Activated T-cell treated with anti-CD3 and anti-CD28 coated beads for 4 hours (primary cell): ENCODE results near the gene BRPF1.
A peak's percentile ranks its signal among the peaks of the same experiment; 100 is the strongest.

Source experiments
- DNase-seq: peaks from one replicate; pipeline ENCODE4 v3.0.0-alpha.2; 2020

The BRPF1 gene

DNA sequence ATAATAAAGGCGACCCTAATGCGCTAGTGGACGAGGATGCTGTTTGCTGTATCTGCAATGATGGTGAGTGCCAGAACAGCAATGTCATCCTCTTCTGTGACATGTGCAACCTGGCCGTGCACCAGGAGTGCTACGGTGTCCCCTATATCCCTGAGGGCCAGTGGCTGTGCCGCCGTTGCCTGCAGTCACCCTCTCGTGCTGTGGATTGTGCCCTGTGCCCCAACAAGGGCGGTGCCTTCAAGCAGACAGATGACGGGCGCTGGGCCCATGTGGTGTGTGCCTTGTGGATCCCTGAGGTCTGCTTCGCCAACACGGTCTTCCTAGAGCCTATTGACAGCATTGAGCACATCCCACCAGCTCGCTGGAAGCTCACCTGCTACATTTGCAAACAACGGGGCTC is 7.6 kb downstream of the BRPF1 start:
- no peak for DNase-seq

DNA sequence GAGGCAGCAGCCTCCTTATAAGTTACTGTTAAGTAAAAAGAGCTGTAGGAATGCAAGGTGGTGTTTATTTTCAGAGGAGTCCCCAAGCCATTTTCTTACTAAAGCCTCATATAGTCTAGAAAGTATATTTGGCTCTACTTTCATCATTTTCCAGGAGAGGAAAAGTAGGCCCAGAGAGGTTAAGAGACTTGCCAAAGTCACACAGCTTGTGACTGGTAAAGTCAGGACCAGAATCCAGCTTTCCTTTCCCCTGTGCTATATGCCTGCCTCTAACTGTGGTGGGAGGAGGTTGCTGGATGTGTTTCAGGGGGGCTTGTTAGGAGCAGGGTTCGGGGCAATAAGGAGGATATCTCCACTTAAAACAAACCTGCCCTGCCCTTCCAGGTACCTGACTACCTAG is 11.0 kb downstream of the BRPF1 start:
- DNase-seq = no peak

DNA sequence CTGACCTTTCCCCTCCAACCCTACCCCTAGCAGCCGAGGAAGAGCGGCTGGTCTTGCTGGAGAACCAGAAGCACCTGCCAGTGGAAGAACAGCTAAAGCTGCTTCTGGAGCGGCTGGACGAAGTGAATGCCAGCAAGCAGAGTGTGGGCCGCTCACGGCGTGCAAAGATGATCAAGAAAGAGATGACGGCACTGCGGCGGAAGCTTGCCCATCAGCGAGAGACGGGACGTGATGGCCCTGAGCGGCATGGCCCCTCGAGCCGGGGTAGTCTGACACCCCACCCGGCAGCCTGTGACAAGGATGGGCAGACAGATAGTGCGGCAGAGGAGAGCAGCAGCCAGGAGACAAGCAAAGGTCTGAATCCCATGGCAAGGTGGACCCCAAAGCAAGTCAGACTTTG is 12.0 kb downstream of the BRPF1 start:
- DNase-seq = no peak

DNA sequence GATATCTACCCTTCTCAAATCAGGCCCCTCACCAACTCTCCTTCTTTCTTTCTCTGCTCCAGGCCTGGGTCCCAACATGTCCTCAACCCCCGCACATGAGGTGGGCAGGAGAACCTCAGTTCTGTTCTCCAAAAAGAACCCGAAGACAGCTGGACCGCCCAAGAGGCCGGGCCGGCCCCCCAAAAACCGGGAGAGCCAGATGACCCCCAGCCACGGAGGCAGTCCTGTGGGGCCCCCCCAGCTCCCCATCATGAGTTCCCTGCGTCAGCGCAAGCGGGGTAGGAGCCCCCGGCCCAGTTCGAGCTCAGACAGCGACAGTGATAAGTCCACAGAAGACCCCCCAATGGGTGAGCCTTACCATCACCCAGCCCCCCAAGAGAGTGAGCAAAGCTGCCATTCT is 12.6 kb downstream of the BRPF1 start:
- no peak for DNase-seq

DNA sequence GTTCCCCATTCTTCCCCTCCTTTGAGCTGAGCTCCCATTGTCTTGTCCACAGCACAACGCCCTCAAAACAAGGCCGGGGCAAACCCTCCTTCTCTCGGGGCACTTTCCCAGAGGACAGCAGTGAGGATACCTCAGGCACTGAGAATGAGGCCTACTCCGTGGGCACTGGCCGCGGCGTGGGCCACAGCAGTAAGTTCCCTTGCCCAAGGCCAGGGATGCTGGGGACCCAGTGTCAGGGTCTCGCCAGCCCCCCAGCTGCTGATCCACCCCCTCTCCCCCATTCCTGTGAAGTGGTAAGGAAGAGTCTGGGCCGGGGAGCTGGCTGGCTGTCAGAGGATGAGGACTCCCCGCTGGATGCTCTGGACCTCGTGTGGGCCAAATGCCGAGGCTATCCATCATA is 14.0 kb downstream of the BRPF1 start:
- no peak for DNase-seq

DNA sequence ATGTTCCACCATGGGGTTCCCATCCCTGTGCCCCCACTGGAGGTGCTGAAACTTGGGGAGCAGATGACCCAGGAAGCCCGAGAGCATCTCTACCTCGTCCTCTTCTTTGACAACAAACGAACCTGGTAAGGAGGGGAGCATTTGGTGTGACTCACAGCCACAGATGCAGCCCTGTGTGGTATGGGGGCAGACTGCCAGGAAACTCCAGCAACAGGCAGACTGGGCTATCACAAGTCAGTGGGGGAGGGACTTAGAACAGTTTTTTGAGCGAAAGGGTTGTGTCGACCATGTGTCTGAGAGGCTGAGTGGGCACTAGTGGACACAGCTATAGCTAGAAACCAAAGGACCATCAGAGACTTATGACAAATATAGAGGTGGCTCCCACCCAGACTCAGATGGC is 14.8 kb downstream of the BRPF1 start:
- DNase-seq = no peak

DNA sequence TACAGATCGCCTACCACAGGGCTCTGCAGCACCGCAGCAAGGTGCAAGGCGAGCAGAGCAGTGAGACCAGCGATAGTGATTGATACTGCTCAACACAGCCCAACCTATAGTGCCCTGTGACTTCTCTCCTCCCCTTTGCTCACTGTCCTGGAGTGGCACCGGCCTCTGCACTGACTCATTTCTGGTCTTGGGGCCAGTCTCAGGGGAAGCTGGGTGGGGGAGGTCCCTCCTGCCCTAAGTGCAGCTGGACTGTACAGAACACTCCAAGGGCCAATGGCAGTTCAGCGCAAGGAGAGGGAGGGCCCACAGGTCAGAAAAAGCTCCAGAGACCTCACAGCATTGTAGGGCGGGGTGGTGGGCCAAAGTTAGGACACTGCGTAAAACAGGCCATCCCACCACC is 15.7 kb downstream of the BRPF1 start:
- DNase-seq = no peak

DNA sequence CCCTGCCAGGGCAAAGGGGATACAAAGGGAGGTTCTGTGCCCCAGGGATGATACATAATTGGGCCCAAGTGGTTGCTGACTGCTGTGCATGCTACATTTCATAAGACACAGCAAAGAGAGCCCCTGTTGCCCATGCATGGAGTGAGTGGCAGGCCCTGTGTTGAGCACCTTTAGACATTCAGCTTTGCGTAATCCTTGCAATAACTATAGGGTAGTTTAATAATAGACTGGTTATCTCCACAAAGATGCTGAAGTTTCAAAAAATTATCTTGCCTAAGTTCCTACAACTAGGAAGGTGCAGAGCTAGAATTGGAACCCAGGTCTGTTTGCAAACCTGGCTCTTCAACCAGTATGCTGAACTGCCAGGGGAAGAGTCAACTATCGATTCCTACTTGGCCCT is 16.5 kb downstream of the BRPF1 start:
- DNase-seq = no peak

DNA sequence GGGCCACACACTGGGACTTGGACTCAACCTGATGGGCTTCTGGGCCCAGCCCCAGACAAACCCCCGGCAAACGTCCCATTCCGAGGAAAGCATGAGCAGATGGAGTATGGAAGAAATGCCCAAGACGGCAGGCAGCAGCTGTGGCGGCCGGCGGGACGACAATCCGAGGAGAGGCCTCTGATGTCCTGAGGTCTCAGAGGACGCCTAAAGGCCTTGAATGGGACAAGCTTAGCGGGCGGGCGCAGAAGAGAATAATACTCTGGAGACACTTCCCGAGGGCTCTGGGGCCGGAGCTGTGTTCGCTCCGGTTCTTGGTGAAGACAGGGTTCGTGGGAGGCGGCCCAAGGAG is 17.7 kb downstream of the BRPF1 start:
- no peak for DNase-seq

DNA sequence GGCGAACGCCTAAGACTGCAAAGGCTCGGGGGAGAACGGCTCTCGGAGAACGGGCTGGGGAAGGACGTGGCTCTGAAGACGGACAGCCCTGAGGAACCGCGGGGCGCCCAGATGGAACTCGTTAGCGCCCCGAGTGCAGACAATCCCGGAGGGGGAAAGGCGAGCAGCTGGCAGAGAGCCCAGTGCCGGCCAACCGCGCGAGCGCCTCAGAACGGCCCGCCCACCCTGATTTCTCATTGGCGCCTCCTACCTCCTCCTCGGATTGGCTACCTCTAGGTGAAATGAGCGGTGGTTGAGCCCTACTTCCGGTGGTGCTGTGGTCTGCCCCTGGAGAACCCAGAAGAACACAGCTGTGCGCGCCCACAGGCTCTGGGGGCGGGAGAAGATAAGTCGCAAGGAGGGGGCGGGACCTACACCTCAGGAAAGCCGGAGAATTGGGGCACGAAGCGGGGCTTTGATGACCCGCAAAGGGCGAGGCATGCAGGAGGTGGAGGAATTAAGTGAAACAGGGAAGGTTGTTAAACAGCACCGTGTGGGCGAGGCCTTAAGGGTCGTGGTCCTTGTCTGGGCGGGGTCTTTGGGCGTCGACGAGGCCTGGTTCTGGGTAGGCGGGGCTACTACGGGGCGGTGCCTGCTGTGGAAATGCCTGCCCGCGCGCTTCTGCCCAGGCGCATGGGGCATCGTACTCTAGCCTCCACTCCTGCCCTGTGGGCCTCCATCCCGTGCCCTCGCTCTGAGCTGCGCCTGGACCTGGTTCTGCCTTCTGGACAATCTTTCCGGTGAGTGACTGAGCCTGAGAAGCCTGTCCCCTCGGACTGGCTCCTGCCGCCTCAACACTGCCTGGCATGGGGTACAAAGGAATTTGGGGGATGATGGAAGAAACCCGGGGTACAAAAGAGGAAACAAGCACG is 18.4 kb downstream of the BRPF1 start, which contains the start of gene OGG1:
Gene OGG1 (plus strand): TSS at position 308 of the 911 bp plus-strand sequence. CDS start 335 bp downstream, at position 643.
- DNase-seq = peak; percentile 91

DNA sequence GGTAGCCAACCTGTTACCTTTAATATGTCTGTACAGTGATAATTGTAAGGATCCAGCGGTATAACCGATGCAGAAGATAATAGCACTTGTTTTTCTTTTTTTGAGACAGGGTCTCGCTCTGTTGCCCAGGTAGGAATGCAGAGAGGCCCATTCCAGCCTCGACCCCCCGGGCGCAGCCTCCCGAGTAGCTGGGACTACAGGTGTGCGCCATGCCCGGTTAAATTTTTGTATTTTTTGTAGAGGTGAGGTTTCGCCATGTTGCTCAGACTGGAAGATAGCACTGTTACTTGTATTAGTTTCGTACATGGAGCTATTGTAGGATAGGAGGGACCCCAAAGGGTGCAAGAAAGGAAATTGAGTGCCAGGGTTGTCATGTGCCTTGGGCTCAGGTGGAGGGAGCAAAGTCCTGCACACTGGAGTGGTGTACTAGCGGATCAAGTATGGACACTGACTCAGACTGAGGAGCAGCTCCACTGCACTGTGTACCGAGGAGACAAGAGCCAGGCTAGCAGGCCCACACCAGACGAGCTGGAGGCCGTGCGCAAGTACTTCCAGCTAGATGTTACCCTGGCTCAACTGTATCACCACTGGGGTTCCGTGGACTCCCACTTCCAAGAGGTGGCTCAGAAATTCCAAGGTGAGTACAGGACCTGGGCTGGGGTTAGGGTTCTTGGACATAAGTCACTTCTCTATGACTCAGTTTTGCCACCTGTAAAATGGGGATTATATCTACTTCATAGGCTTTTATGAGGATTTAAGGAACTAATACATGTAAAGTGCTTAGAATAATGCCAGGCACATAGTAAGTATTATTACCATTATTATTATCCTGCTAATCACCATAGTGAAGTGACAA is 19.2 kb downstream of the BRPF1 start:
- DNase-seq = no peak

DNA sequence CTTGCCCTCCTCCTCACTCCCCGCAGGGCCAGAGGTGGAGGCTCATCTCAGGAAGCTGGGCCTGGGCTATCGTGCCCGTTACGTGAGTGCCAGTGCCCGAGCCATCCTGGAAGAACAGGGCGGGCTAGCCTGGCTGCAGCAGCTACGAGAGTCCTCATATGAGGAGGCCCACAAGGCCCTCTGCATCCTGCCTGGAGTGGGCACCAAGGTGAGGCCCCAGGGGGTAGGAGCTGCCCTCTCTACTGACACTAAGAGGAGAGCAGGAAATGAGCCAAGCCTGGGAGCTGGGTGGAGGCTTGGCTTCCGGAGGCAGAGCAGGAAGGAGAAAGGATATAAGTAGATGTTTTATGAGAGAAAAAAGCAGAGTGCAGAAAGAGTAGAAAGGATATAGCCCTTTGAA is 23.1 kb downstream of the BRPF1 start:
- no peak for DNase-seq

DNA sequence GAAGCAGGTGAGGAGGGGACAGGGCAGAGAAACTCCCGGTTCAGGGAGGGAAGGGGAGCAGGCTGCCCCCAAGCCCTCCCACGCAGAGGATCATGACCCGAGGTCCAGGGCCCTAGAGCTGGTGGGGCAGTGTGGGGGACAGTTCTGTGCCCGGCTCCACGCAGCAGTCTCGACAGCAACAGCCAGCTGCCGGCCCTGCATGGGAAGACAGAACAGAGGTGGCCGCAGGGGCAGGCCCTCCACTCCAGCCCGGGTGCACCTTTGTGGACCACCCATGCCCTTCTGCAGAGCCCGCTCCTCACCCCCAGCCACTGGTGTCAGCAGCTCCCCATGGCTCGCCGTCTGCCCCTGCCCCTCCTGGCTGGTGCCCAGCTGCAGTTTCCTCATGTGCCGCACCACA is 25.9 kb downstream of the BRPF1 start:
- DNase-seq = no peak

DNA sequence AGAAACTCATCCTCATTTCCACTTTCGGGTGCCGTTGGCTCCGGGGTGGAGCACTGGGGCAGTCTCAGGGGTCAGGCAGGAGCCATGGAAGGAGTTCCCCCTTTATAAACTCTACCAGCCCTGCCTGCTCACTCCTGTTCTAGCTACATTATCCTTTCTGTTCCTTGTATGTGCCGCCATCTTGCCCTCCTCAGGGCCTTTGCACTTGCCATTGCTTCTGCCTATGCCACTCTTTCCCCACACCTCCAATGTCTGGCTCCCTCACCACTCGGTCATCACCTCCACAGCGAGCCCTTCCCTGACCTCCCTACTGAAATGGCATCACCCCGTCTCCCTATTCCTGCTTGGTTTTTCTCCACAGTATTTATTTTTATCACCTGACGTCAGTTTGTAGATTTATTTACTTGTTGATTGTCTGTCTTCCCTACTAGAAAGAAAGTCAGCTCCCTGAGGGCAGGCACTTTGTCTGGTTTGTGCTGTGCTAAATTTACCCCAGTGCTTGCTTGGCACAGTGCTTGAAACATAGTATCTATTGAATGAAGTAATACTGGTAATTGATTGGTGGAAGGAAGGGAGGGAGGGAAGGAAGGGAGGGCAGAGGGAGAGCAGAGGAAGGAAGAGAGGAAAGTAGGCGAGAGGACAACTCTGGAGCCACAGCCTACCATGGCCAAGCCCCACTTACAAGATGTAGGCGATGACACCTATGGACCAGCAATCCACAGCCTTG is 29.4 kb downstream of the BRPF1 start:
- no peak for DNase-seq

DNA sequence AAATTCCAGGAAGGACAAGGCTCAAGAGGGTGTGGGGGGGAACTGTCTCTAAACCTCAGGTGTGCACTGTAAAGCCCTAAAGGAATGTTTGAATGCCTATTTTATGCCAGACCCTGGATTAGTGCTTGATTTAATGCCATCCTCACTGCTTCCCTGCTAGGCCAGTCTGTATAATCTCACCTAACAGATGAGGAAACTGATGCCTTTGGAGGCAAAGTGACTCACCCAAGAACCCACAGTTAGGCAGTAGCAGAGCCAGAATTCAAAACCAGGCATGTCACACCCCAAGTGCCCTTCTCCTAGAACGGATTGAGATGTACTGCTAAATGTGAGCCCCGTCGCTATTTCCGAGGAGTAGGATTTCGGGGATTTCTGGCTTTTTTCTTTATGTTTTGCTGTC is 30.4 kb downstream of the BRPF1 start:
- DNase-seq = no peak

DNA sequence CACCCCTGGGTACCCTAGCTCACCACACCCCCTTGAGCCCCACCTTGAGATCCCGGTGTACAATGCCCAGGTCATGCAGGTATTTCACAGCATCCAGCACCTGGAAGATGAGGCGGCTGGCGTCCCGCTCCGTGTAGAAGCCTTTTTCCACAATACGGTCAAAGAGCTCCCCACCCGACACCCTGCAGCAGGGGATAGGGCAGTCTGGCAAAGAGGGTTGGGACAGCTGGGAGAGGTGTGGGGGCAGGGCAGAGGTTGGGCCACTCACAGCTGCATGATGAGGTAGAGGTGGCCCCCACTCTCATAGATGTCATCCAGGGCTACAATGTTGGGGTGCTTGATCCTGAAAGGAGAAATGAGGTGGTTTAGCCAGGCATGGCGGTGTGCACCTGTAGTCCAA is 31.3 kb downstream of the BRPF1 start:
- DNase-seq = no peak

DNA sequence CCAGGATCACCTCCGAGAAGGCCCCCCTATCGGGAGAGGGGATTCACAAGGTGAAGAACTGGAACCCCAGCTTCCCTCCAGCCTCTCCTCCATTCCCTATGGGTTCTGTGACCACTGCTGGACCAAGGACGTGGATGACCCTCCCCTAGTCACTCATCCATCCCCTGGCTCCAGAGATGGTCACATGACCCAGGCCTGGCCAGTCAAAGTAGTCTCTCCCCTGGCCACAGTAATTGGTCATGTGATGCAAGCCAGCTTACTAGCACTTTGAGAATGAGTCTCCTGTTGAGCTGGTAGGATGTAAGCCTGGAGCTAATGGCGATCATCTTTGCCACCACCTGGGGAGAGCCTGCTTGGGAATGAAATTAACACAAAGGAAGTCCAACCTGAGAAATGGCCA is 34.3 kb downstream of the BRPF1 start:
- no peak for DNase-seq

DNA sequence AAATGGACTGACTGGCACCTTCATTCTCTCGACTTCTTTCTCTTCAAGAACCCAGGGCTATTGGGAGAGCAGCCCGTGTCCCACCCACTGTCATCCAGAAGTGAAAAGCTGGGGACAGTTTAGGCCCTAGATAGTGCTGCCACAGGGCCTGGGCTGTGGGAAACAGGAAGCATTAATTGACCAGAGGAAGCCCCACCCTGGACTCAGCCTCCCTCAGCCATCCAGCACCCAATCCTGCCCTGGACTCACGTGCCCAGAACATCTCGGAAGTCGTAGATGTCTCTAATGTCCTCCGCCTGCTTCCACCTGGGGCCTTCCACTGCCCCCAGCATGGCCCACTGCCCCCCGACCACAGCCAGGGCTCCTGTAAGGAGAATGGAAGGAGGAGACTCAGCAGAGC is 35.9 kb downstream of the BRPF1 start:
- DNase-seq = no peak

DNA sequence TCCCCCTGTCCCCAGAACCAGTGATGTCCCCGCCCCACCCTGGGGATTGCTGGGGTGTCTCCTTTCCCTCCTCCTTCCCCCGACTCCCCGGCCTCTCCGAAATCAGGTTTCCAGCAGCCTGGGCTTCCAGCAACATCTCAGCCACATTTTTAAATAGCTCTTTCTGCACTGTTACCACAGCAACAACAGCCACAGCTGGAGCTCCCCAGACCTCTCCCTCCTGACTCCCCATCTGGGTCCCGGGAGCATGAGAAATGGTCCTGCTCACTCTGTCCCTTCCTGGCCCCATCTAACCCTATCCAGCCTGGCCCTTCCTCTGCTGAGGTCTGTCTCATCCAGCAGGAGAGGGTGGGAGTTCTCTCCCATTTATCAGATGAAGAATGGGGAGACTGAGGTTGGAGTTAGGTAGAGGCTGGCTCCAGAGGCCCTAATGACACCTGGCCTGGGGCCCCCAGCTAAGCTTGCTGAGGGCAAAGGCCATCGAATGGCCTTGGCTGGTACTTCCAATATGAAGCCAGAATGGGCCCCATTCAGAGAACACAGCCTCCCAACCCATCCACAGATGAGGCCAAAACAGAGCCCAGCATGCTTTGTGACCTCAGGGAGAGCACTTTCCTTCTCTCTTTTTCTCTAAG is 36.7 kb downstream of the BRPF1 start:
- DNase-seq = no peak

DNA sequence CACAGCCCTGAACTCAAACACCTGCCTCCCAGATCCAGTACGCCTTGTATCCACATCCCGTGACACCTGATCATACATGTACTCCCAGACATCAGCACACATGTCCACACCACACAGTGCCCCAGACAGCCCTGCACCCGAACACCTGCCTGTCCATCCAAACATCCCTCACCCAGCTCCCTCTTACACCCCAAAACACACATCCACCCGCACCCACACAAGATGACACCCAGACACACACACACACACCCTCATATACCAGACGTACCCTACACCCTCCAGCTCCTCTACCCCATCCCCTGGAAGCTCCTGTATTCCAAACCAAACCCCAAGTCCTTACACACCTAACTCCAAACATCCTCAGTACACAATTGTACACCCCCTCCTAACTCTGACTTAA is 37.5 kb downstream of the BRPF1 start:
- no peak for DNase-seq

DNA sequence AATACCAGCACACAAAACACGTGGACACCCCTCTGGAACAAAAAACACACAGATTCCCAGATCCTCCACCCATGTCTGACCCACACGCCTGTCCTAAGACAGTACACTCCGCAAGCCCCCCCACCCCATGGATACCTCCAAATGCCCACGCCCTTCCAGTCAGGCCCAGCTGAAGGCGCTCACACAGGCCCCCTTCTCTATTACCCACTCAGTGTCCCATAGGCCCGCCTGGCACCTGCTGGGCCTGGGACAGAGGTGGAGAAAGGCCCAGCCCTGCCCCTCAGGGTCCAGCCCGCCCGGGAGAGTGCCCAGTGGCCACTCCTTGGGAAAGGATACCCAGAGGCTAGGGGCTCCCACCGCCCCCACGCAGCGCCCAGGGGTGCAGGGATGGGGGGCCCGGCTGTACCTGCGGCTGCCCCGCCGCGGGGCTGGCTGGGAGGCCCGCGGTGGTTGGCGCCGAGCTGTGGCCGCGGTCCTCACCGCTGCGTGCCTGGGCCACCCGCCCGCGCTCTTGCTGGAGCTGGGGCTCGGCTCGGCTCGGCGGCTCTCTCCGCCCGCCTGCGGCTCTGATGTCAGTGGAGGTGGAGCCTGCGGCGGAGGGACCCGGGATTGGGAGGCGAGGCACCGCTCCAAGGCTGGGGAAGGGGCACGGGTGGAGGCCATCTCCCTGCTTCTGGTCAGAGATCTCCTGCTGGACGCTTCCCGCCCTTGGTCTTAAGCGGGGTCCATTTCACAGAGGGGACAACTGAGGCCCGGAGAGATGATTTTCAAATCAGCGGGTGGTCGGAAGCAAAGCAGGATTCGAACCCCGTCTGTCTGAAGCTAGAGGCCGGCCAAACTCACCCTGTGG is 38.1 kb downstream of the BRPF1 start, which contains the start of gene CAMK1:
Gene CAMK1 (minus strand): TSS at position 522 of the 850 bp plus-strand sequence. CDS start 2,198 bp downstream, outside the sequence.
- peak; percentile 38 for DNase-seq
